GM12878 (cell line): ENCODE measurements around the gene SLU7. TPM values are rescaled to one million over a fixed set of nuclear protein-coding genes. Genes with fewer than 3 reads are reported as not detected.
A peak's percentile ranks its signal among the peaks of the same experiment; 100 is the strongest.

ENCODE experiments used
- ATAC-seq: fragments of 200-7000 bp; cut with Tn5 transposase; 3 replicates; pipeline ENCODE4 v1.9.1; 2020; ENCODE audit warnings: mild to moderate bottlenecking, moderate library complexity
- BruUV-seq: library from RNA; stranded (reverse); fragments of 400-500 nt; replicated peaks from 2 replicates; lab custom pipeline; 2021; lab: Mats Ljungman, UMichigan
- CTCF ChIA-PET: fragments of 300-600 bp; sonication (Branson Sonifier 250); formaldehyde crosslinking; extraction: SDS; loops from one replicate; lab custom pipeline; 2021; ENCODE audit warnings: inconsistent platforms; lab: Yijun Ruan, JAX
- POLR2A ChIA-PET: fragments of 350-600 bp; formaldehyde crosslinking; extraction: SDS; loops from one replicate; lab custom pipeline; 2021; ENCODE audit warnings: inconsistent platforms; lab: Charles Lee
- RAD21 ChIA-PET: fragments of 300-600 bp; sonication (Branson Sonifier 250); formaldehyde crosslinking; loops from one replicate; lab custom pipeline; 2023; ENCODE audit warnings: antibody characterized with exemption; ENCODE audit not compliant: unreplicated experiment; lab: Charles Lee
- SMC1A ChIA-PET: fragments of 300-600 bp; sonication (Branson Sonifier 250); formaldehyde crosslinking; loops from one replicate; lab custom pipeline; 2023; ENCODE audit not compliant: unreplicated experiment, uncharacterized antibody; lab: Charles Lee
- DNase-seq: peaks from one replicate; pipeline ENCODE4 v3.0.0-alpha.2; 2011; ENCODE audit warnings: low read depth, low spot score
- FAIRE-seq: peaks from 3 replicates; lab custom pipeline; 2011; peaks lifted over from hg19 to GRCh38; lab: Jason Lieb, UNC
- H2AFZ ChIP-seq: 2 replicates; pipeline ENCODE4 v1.6.0; 2011; ENCODE audit warnings: low read depth, low read length, control low read depth; ENCODE audit not compliant: control insufficient read depth
- H3K27ac ChIP-seq: 2 replicates; pipeline ENCODE4 v1.5.1; 2011; ENCODE audit warnings: control low read depth; ENCODE audit not compliant: control insufficient read depth, insufficient read depth
- H3K27me3 ChIP-seq, 2 experiments: replicated peaks in 1 of 2; 2 replicates each; pipeline versions ENCODE4 v1.6.0 to v1.6.1; 2011; ENCODE audit warnings: low read length in 1 of 2; ENCODE audit not compliant: control insufficient read depth in 2 of 2, insufficient read depth in 2 of 2
- H3K36me3 ChIP-seq, 2 experiments: 2 replicates each; pipeline ENCODE4 v1.5.1; 2011; ENCODE audit warnings: low read length in 1 of 2; ENCODE audit not compliant: control insufficient read depth in 2 of 2, insufficient read depth in 2 of 2
- H3K4me1 ChIP-seq: 2 replicates; pipeline ENCODE4 v1.6.1; 2011; ENCODE audit warnings: mild to moderate bottlenecking, low read length, moderate library complexity, mixed read lengths; ENCODE audit not compliant: control insufficient read depth, insufficient read depth
- H3K4me2 ChIP-seq: 2 replicates; pipeline ENCODE4 v1.6.0; 2011; ENCODE audit warnings: control low read depth; ENCODE audit not compliant: control insufficient read depth, insufficient read depth
- H3K4me3 ChIP-seq: fragments of 200-600 bp; sonication (generic); 2 replicates; pipeline ENCODE4 v1.5.1; 2016
- H3K79me2 ChIP-seq: 2 replicates; pipeline ENCODE4 v1.6.0; 2011; ENCODE audit warnings: low read length; ENCODE audit not compliant: control insufficient read depth, insufficient read depth
- H3K9ac ChIP-seq: 2 replicates; pipeline ENCODE4 v1.8.0; 2011; ENCODE audit warnings: low read length, control low read depth, mixed read lengths; ENCODE audit not compliant: control insufficient read depth, insufficient read depth
- H3K9me3 ChIP-seq: replicated peaks from 3 replicates; pipeline ENCODE4 v1.5.1; 2011; ENCODE audit warnings: mild to moderate bottlenecking, low read length; ENCODE audit not compliant: control insufficient read depth, insufficient read depth
- H4K20me1 ChIP-seq: 2 replicates; pipeline ENCODE4 v1.6.0; 2011; ENCODE audit not compliant: control insufficient read depth, insufficient read depth
- BHLHE40 ChIP-seq, 2 experiments: fragments of 450-650 bp in 1 of 2; IDR thresholded peaks; 2 replicates each; pipeline ENCODE4 v1.6.1; 2011 to 2017; ENCODE audit warnings: low read depth in 2 of 2, borderline replicate concordance in 1 of 2, improper control_type of control experiment in 1 of 2, low read length in 1 of 2, mild to moderate bottlenecking in 1 of 2
- BMI1 ChIP-seq: fragments of 450-650 bp; IDR thresholded peaks from 2 replicates; pipeline ENCODE4 v1.6.1; 2016; ENCODE audit warnings: mild to moderate bottlenecking, moderate library complexity, borderline replicate concordance
- CBFB ChIP-seq: IDR thresholded peaks from 2 replicates; pipeline ENCODE4 v1.6.1; 2016; ENCODE audit warnings: antibody characterized with exemption, low read depth
- CBX3 ChIP-seq: fragments of 200-600 bp; sonication (generic); IDR thresholded peaks from 2 replicates; pipeline ENCODE4 v1.6.1; 2016; ENCODE audit warnings: low read depth, borderline replicate concordance
- E2F4 ChIP-seq: IDR thresholded peaks from 2 replicates; pipeline ENCODE4 v1.6.1; 2012; ENCODE audit warnings: low read depth, low read length, improper control_type of control experiment
- EP300 ChIP-seq, 2 experiments: fragments of 150-350 bp in 1 of 2; IDR thresholded peaks; 2 replicates each; pipeline ENCODE4 v1.6.1; 2011 to 2012; ENCODE audit warnings: low read depth in 2 of 2, low read length in 2 of 2, borderline replicate concordance in 1 of 2, improper control_type of control experiment in 1 of 2, inconsistent platforms in 1 of 2; ENCODE audit not compliant: control insufficient read depth in 1 of 2
- HCFC1 ChIP-seq: fragments of 150-350 bp; IDR thresholded peaks from 2 replicates; pipeline ENCODE4 v1.6.1; 2014; ENCODE audit warnings: low read length
- HDAC6 ChIP-seq: fragments of 200-600 bp; sonication (generic); IDR thresholded peaks from one replicate; pipeline ENCODE4 v1.8.0; 2017; ENCODE audit warnings: antibody characterized with exemption; ENCODE audit not compliant: unreplicated experiment
- IRF5 ChIP-seq: fragments of 450-650 bp; IDR thresholded peaks from 2 replicates; pipeline ENCODE4 v1.6.1; 2017; ENCODE audit warnings: borderline replicate concordance
- MXI1 ChIP-seq: fragments of 150-350 bp; IDR thresholded peaks from 2 replicates; pipeline ENCODE4 v1.6.1; 2011; ENCODE audit warnings: low read depth, mild to moderate bottlenecking, inconsistent platforms, low read length, improper control_type of control experiment
- NFXL1 ChIP-seq: fragments of 450-650 bp; IDR thresholded peaks from 2 replicates; pipeline ENCODE4 v1.6.1; 2017; ENCODE audit warnings: antibody characterized with exemption, mild to moderate bottlenecking, borderline replicate concordance
- NR2C2 ChIP-seq: IDR thresholded peaks from 2 replicates; pipeline ENCODE4 v1.6.1; 2011; ENCODE audit warnings: borderline replicate concordance, low read depth; ENCODE audit not compliant: control insufficient read depth, insufficient read length
- RCOR1 ChIP-seq: conservative IDR thresholded peaks from 2 replicates; pipeline ENCODE4 v1.6.1; 2012; ENCODE audit warnings: low read depth, low read length, improper control_type of control experiment
- RUNX3 ChIP-seq: IDR thresholded peaks from 2 replicates; pipeline ENCODE4 v1.6.1; 2012; ENCODE audit warnings: low read length, inconsistent platforms
- SMAD1 ChIP-seq: fragments of 450-650 bp; IDR thresholded peaks from 2 replicates; pipeline ENCODE4 v1.6.1; 2018; ENCODE audit warnings: mild to moderate bottlenecking, low read depth; ENCODE audit not compliant: partially characterized antibody
- SMARCA5 ChIP-seq: fragments of 450-650 bp; IDR thresholded peaks from 2 replicates; pipeline ENCODE4 v1.6.1; 2017; ENCODE audit warnings: mild to moderate bottlenecking
- WGBS: methylation state at CpG from one replicate; pipeline ENCODE4 v1.1.6; 2016; ENCODE audit warnings: low lambda C conversion rate; ENCODE audit not compliant: insufficient replicate concordance, insufficient coverage; ENCODE audit errors: missing lambda C conversion rate; 5-methylcytosine and 5-hydroxymethylcytosine counted together
- in situ Hi-C: fragments of 300-500 bp; cut with MboI; formaldehyde crosslinking; loops from 9 replicates; pipeline ENCODE4 v1.14.3; 2018; ENCODE audit warnings: mixed read lengths
- intact Hi-C: fragments of 100-400 bp; cut with micrococcal nuclease; formaldehyde crosslinking; loops from one replicate; pipeline ENCODE4 v1.14.2; 2022; ENCODE audit not compliant: unreplicated experiment
- polyA plus RNA-seq, 11 experiments: library from polyadenylated mRNA; depleted of rRNA in 4 of 11; unstranded in 6 of 11; stranded (reverse) in 5 of 11; fragments of >200 nt; fragmentation: Nextera tagmentation in 4 of 11; fragmentation: Illumina TruSeq in 1 of 11; extraction: Ambion mirVana in 4 of 11; extraction: Trizol in 1 of 11; gene quantifications; 1 replicate in 1 of 11; 2 replicates in 10 of 11; pipeline versions ENCODE4 v1.2.1 to v1.2.3, GENCODE V29; 2011 to 2016; ENCODE audit warnings: inconsistent platforms in 2 of 11, missing spikeins in 2 of 11, low read depth in 1 of 11
- total RNA-seq, 4 experiments: library from RNA; depleted of rRNA in 3 of 4; stranded (reverse); fragments of >200 nt in 3 of 4; fragmentation: Illumina TruSeq in 1 of 4; extraction: Trizol in 1 of 4; gene quantifications; 2 replicates each; pipeline versions ENCODE4 v1.2.1 to v1.2.3, GENCODE V29; 2013 to 2021
- TF ChIP-seq, protein P1 (sequence below): fragments of 150-350 bp; IDR thresholded peaks from 2 replicates; pipeline ENCODE4 v1.6.1; 2014; ENCODE audit warnings: mild to moderate bottlenecking, low read depth, low read length

SLU7 gene
- total and polyA plus RNA-seq, 10 of the 15 experiments (the other 5 are each of a cell fraction or from before 2014, with no cell fraction given) = 32.7 to 55.2 (median 46.6) TPM

- TF ChIP-seq EP300 (IDR thresholded peaks at IDR 0.05; ENCODE audit: borderline replicate concordance in 1 of 2, control insufficient read depth in 1 of 2, low read depth in 2 of 2, low read length in 2 of 2) (no peak), NFXL1 (no peak)
These were observed 34.9 kb upstream of the SLU7 start (continued) for GRCh38 chr5:160453751-160454150.

- in situ Hi-C loops (no loop called here), intact Hi-C loops (no loop called here)
- ChIA-PET SMC1A (interaction anchor here (1.0 to 3.7 kb wide), 6 partner anchors 11 to 22 kb away, joined by 3 to 50 read pairs (median 8); no protein-coding TSS in a partner anchor), CTCF (interaction anchor here (0.7 to 3.2 kb wide), 7 partner anchors 9 to 31 kb away, joined by 3 to 19 read pairs (median 5); no protein-coding TSS in a partner anchor), POLR2A (interaction anchor here (0.8 to 3.9 kb wide), 10 partner anchors 9 to 34 kb away, joined by 3 to 40 read pairs (median 4); partner anchors contain the start of genes PTTG1 and SLU7), RAD21 (interaction anchor here (1.1 to 4.0 kb wide), 6 partner anchors 11 to 42 kb away, joined by 3 to 43 read pairs (median 7); no protein-coding TSS in a partner anchor)
- Histone ChIP-seq H2AFZ (peak overlapping the region; percentile 67), H3K4me3 (no peak overlapping the region), H3K4me2 (peak overlapping the region; percentile 39), H3K36me3 (no peaks in the 10 kb centered on the region), H3K27me3 (no peaks in the 10 kb centered on the region), H3K4me1 (peaks cover 55% of the 10 kb centered on the region), H3K79me2 (no peaks in the 10 kb centered on the region; the same call in none of the 2 replicates), H3K9ac (peak overlapping the region; percentile 33; the same call in 1 of the 2 replicates), H3K9me3 (peaks cover 8% of the 10 kb centered on the region; the same call in 2 of the 3 replicates), H3K27ac (peak overlapping the region; percentile 29), H4K20me1 (no peaks in the 10 kb centered on the region)
- no peak for FAIRE-seq
- no TSS peak for BruUV-seq
- DNase-seq = no peak
- ATAC-seq = peak; percentile 7; the same call in 1 of the 3 replicates
- 19% methylated on average over 6 of the region's 6 CpGs for WGBS
- TF ChIP-seq CBX3 = no peak
- 0 out of 4 replicates have a peak, but pooled peaks of 1 of the 2 experiments have one; percentile 9 for TF ChIP-seq EP300 (IDR thresholded peaks at IDR 0.05; ENCODE audit: borderline replicate concordance in 1 of 2, control insufficient read depth in 1 of 2, low read depth in 2 of 2, low read length in 2 of 2)
- no peak; the same call in 1 of the 2 replicates for TF ChIP-seq MXI1
- TF ChIP-seq BMI1 = no peak
- no peak for TF ChIP-seq SMAD1
- TF ChIP-seq HCFC1 = no peak
- no peak for TF ChIP-seq E2F4
- no peak for TF ChIP-seq HDAC6
- no peak for TF ChIP-seq SMARCA5
- TF ChIP-seq RUNX3 = no peak
- TF ChIP-seq CBFB = no peak
- TF ChIP-seq BHLHE40 (IDR thresholded peaks at IDR 0.05; ENCODE audit: borderline replicate concordance in 1 of 2, low read depth in 2 of 2, low read length in 1 of 2) = peak; percentile 44 to 50; a peak in 1 of 4 replicates
- TF ChIP-seq RCOR1 = no peak
- TF ChIP-seq, protein P1, sequence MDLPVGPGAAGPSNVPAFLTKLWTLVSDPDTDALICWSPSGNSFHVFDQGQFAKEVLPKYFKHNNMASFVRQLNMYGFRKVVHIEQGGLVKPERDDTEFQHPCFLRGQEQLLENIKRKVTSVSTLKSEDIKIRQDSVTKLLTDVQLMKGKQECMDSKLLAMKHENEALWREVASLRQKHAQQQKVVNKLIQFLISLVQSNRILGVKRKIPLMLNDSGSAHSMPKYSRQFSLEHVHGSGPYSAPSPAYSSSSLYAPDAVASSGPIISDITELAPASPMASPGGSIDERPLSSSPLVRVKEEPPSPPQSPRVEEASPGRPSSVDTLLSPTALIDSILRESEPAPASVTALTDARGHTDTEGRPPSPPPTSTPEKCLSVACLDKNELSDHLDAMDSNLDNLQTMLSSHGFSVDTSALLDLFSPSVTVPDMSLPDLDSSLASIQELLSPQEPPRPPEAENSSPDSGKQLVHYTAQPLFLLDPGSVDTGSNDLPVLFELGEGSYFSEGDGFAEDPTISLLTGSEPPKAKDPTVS = no peak
- no peak for TF ChIP-seq IRF5
- TF ChIP-seq NR2C2 = no peak
These were observed 33.9 kb upstream of the SLU7 start for GRCh38 chr5:160452795-160453194.
